COLO829 (cell line): ENCODE measurements around the gene PCDHAC2.

Source experiments
- DNase-seq: peaks from one replicate; pipeline ENCODE4 v3.0.0; 2012; ENCODE audit warnings: low spot score

Gene PCDHAC2

GRCh38 chr5:140986117-140986521 is 19.8 kb downstream of the PCDHAC2 start:
- no peak for DNase-seq

DNA sequence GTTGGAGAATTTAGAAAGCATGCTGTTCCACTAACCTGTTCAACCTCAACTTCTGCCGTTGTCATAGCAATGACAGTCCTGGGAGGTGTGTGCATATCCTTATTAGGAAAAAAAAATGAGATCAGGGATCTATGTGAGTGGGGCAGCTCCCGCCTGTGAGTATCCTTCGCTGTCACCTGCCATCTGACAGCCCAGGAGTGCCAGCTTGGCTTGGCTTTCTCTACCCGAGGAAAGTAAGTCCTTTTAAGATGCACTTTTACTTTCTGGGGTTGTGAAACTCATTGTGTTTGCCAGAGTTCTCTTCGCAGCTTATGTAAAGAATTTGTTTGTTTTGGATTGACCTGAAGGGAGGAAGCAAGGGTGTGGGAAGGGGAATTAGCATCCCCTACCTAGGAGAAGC is 21.8 kb downstream of the PCDHAC2 start:
- DNase-seq = no peak

DNA sequence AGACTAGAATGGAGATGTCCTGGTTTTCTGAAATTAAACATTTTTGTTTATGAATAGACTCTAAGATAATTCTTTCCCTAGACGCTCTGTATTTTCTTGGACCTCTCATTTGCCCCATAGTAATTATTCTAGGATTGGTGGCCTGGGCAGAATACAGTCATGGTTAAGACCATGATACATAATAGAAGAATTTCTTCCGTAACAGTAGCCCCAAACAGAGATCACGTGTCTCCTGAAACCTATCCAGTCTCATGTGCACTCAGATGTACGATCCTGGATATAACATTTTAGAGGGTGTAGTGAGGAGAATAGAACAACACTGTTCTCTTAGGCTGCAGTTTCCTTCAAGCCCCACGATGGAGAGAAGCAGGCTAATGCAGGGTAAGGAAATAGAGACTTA is 22.3 kb downstream of the PCDHAC2 start:
- DNase-seq = no peak

GRCh38 chr5:140989254-140990020 is 23.2 kb downstream of the PCDHAC2 start:
- no peak for DNase-seq

- no peak for DNase-seq
These were observed 26.6 kb downstream of the PCDHAC2 start for GRCh38 chr5:140992828-140993227.

DNA sequence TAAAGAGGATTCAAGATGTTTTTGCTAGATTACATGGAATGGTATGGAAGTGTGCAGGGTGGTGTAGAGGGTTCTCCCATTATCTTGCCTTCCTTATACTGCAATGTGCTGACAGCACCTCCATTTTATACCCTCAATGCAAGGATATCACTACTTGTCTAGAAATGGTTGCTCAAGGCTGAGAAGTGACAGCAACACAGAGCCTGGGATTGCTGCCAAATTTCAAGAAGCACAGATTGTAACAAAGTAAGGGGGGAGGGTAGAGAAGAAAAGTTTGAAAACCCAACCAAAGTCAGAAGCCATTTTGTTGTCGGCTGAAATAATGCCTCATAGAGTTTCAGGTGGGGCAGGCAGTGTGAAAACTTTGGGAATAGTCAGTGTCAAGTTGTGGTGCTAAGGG is 29.8 kb downstream of the PCDHAC2 start:
- no peak for DNase-seq

DNA sequence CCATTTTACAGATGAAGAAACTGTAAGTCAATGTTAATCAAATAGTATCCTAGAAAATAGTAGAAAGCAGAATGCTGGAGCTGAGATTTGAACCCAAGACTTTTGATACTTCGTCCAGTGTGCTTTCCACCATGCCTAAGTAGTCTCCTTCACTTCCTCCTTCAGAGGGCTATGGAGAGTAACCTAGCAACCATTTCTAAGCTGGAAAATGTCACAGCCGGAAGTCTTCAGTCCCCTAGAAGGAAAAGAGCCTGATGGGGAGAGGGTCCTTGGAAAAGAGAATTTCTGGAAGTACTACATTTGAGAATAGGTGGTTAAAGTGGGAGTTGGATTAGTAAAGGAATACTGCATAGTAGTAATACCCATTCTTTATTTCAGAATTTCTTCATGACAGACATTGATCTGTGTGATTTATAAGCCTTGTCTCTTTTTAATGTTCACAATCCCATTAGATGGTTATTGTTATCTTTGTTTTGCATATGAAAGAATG is 32.7 kb downstream of the PCDHAC2 start:
- DNase-seq = no peak

- DNase-seq = no peak
These were observed 35.2 kb downstream of the PCDHAC2 start for GRCh38 chr5:141001446-141001843.

GRCh38 chr5:141001844-141002604 is 35.7 kb downstream of the PCDHAC2 start:
- peak; percentile 15 for DNase-seq

GRCh38 chr5:141002605-141002965 is 36.3 kb downstream of the PCDHAC2 start:
- DNase-seq = no peak

GRCh38 chr5:141003031-141003430 is 36.8 kb downstream of the PCDHAC2 start:
- DNase-seq = no peak

- no peak for DNase-seq
These were observed 37.7 kb downstream of the PCDHAC2 start for GRCh38 chr5:141003791-141004611.

DNA sequence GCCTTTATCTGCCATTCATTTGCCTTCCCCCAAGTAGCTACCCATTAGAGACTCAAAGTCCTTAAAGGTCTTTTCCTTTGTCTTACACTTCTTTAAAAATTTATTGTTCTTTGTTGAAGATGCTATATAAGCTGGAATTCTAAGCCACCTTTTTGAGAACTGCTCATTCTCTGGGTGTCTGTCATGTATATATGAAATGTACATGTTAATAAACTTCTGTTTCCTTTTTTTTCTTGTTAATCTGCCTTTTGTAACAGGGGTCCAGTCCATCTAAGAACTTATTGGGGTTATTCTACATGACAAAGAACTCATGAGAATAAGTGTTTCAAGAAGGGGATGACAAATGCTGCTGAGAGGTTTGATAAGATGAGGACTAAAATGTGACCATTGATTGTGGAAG is 41.5 kb downstream of the PCDHAC2 start:
- no peak for DNase-seq

- no peak for DNase-seq
These were observed 43.9 kb downstream of the PCDHAC2 start for GRCh38 chr5:141010047-141010793.

GRCh38 chr5:141017943-141018342 is 51.7 kb downstream of the PCDHAC2 start:
- DNase-seq = no peak
